ENCODE data around the gene ALS2CL.

- no peak for TF ChIP-seq EZH2 (IDR thresholded peaks at IDR 0.05; ENCODE audit: borderline replicate concordance, low read depth, low read length, poor library complexity, severe bottlenecking)
- no peak for TF ChIP-seq CTCF (conservative IDR thresholded peaks at IDR 0.05; ENCODE audit: low read depth, low read length)
Observed at GRCh38 chr3:46699676-46700523, 6.4 kb upstream of the ALS2CL start.

Data from A673 (cell line).